H1 (cell line): Measurements from ENCODE around the gene BRPF1. TPM values are rescaled to one million over a fixed set of nuclear protein-coding genes. Genes with fewer than 3 reads are reported as not detected.

Source experiments
- FOSL1 ChIP-seq: IDR thresholded peaks from 2 replicates; pipeline ENCODE4 v1.6.1; 2011; ENCODE audit warnings: mild to moderate bottlenecking, low read depth, low read length, moderate library complexity; ENCODE audit not compliant: insufficient read depth
- MAX ChIP-seq: IDR thresholded peaks from 2 replicates; pipeline ENCODE4 v1.6.1; 2012; ENCODE audit warnings: inconsistent platforms
- SP1 ChIP-seq: IDR thresholded peaks from 2 replicates; pipeline ENCODE4 v1.6.1; 2011; ENCODE audit warnings: low read depth, low read length
- SP2 ChIP-seq: IDR thresholded peaks from 2 replicates; pipeline ENCODE4 v1.6.1; 2012; ENCODE audit warnings: mild to moderate bottlenecking, low read length, inconsistent platforms
- polyA plus RNA-seq, 7 experiments: library from polyadenylated mRNA; depleted of rRNA in 3 of 7; stranded (reverse) in 5 of 7; unstranded in 2 of 7; fragments of >200 nt in 5 of 7; fragments of 200-250 nt in 2 of 7; gene quantifications; 1 replicate in 5 of 7; 2 replicates in 1 of 7; 4 replicates in 1 of 7; pipeline versions ENCODE4 v1.2.1 to v1.2.3, GENCODE V29; 2011 to 2013; ENCODE audit warnings: missing spikeins in 2 of 7, mixed read lengths in 2 of 7
- total RNA-seq: library from RNA; stranded (reverse); fragmentation: NEBNext Ultra II Directional; extraction: Animal tissue kit (Norgen Biotek cat#: 25700); gene quantifications from 2 replicates; pipeline ENCODE4 v1.2.1, GENCODE V29; 2021

The BRPF1 gene
- total and polyA plus RNA-seq, 2 of the 8 experiments (the other 6 are each of a cell fraction or from before 2014, with no cell fraction given) = 11.3 to 21.7 TPM

GRCh38 chr3:9745521-9745920 lies 14.0 kb downstream of the BRPF1 start (continued):
- TF ChIP-seq MAX = no peak
- no peak for TF ChIP-seq SP1
- no peak for TF ChIP-seq SP2
- no peak for TF ChIP-seq FOSL1
